ENCODE measurements around the gene SLC25A38. TPM values are rescaled to one million over a fixed set of nuclear protein-coding genes. Genes with fewer than 3 reads are reported as not detected.

SLC25A38 gene
- total and polyA plus RNA-seq, 8 donors: 14.2 to 29.4 (median 24.0) TPM

DNA sequence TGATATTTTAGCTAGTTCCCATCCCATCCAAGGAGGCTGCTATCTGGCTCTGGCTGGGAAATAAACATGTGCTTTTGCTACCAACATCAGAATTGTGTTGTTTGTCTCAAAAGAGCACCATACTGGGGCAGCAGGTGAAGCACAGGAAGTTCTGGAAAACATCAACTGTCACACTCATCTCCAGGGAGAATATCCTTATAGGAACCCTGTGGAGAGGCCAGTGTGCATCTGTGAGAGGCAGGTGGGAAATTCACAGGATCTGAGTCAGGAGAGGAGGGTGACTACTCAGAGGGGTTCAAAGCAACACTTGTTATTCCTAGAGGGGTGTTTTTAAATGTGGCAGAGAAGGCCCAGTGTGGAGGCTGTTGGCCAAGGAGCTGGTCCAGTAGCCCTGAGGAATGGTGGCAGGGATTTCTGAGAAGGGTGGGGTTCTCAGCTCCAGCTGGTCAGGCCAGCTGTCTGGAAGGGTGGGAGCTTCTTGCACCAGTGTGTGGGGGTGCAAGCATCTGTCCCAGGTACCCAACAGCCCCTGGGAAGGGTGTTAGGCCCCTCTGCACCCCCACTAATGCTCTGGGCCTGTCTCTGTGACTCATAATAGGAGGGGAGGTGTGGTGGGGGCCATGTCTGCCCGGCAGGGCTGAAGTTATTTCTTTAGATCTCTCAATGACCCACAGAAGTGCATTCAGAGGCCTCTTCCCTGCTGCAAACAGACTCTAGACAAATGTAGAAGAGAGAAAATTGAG lies 52.0 kb downstream of the SLC25A38 start:
- WGBS, 2 donors: 68 to 88% methylated on average over 1 of the region's 1 CpG
- no peak for FAIRE-seq
- Histone ChIP-seq H3K27me3 (no peaks in the 10 kb centered on the region), H3K9me3 (no peaks in the 10 kb centered on the region), H3K4me3 (no peak overlapping the region), H3K4me1 (no peaks in the 10 kb centered on the region), H3K27ac (no peak overlapping the region), H3K36me3 (no peaks in the 10 kb centered on the region)
- DNase-seq: peak in 1 of 6 donors; percentile 1
- TF ChIP-seq, protein P1, sequence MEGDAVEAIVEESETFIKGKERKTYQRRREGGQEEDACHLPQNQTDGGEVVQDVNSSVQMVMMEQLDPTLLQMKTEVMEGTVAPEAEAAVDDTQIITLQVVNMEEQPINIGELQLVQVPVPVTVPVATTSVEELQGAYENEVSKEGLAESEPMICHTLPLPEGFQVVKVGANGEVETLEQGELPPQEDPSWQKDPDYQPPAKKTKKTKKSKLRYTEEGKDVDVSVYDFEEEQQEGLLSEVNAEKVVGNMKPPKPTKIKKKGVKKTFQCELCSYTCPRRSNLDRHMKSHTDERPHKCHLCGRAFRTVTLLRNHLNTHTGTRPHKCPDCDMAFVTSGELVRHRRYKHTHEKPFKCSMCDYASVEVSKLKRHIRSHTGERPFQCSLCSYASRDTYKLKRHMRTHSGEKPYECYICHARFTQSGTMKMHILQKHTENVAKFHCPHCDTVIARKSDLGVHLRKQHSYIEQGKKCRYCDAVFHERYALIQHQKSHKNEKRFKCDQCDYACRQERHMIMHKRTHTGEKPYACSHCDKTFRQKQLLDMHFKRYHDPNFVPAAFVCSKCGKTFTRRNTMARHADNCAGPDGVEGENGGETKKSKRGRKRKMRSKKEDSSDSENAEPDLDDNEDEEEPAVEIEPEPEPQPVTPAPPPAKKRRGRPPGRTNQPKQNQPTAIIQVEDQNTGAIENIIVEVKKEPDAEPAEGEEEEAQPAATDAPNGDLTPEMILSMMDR (IDR thresholded peaks at IDR 0.05): no peak
- ATAC-seq: no peak
- intact Hi-C loops (cut with DNase I): no loop called here

DNA sequence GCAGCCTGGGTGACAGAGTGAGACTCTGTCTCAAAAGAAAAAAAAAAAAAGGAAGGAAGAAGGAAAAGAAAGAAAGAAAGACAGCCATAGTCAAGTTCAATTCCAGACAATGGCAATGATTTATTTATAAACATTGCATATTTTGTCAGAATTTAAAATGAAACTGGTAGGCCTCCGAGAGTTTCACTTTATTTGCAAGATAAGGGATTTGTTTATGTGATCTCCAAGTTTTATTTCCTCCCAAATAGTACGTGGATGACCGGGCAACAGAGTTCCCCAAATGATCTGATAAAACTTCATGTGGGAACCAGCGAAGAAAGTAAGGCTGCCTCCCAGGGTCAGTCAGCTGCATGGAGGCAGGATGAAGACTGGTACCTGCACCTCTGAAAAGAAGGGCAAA lies 55.7 kb downstream of the SLC25A38 start:
- Histone ChIP-seq H3K4me3 (no peak overlapping the region), H3K27me3 (no peaks in the 10 kb centered on the region), H3K27ac (no peak overlapping the region), H3K36me3 (no peaks in the 10 kb centered on the region), H3K4me1 (no peaks in the 10 kb centered on the region), H3K9me3 (no peaks in the 10 kb centered on the region)
- TF ChIP-seq, protein P1 (IDR thresholded peaks at IDR 0.05): no peak
- intact Hi-C loops (cut with DNase I): no loop called here
- no peak for ATAC-seq
- no peak for DNase-seq
- WGBS, 2 donors: 82 to 83% methylated on average over 4 of the region's 4 CpGs
- FAIRE-seq: no peak

DNA sequence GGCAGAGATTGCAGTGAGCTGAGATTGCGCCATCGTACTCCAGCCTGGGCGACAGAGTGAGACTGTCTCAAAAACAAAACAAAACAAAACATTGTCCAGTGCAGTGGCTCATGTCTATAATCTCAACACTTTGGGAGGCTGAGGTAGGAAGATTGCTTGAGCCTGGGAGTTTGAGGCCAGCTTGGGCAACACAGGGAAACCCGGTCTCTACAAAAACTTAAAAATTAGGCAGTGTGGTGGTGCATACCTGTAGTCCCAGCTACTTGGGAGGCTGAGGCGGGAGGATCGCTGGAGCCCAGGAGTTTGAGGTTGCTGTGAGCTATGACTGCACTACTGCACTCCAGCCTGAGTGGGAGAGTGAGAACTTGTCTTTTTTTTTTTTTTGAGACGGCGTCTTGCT lies 57.1 kb downstream of the SLC25A38 start:
- H3K4me1 ChIP-seq: no peaks in the 10 kb centered on the region
- no peak overlapping the region for H3K27ac ChIP-seq
- no peak overlapping the region for H3K4me3 ChIP-seq
- FAIRE-seq (no peak), DNase-seq (no peak), ATAC-seq (no peak)
- intact Hi-C loops (cut with DNase I): loop anchor here in 2 of 3 donors (10.0 kb wide), 2 partner anchors 54 to 64 kb away; no protein-coding TSS in a partner anchor
- no peaks in the 10 kb centered on the region for H3K27me3 ChIP-seq
- WGBS, 2 donors: 83% methylated on average over 8 of the region's 8 CpGs
- TF ChIP-seq, protein P1 (IDR thresholded peaks at IDR 0.05): no peak
- no peaks in the 10 kb centered on the region for H3K36me3 ChIP-seq
- no peaks in the 10 kb centered on the region for H3K9me3 ChIP-seq

DNA sequence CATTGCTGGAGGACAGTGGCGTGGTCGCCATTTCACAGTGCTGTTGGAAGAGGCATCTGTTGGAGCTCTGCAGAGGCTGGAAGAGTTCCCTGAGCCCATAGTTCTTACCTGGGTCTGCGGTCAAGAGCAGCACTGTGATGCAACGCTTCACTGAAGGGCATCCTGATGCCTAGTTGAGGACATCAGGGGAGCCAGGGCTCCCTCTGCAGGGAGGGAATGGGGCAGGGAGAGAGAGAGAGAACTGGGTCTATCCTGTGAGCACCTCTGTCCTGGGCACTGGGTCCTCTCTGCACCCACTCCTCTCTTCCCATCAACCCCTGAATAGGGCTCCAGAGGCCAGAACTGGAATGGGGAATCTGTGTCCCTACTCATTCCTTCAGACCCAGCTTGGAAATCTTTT lies 60.4 kb downstream of the SLC25A38 start:
- Histone ChIP-seq H3K27ac (no peak overlapping the region), H3K9me3 (no peaks in the 10 kb centered on the region), H3K36me3 (no peaks in the 10 kb centered on the region), H3K4me1 (peaks cover 0 to 3% (median 0%) of the 10 kb centered on the region in 3 donors), H3K4me3 (no peak overlapping the region), H3K27me3 (no peaks in the 10 kb centered on the region)
- FAIRE-seq (no peak), ATAC-seq (no peak), DNase-seq (no peak)
- 89 to 91% methylated on average over 4 of the region's 4 CpGs for WGBS, 2 donors
- intact Hi-C loops (cut with DNase I): loop anchor here in 2 of 3 donors (10.0 kb wide), 2 partner anchors 51 to 61 kb away; no protein-coding TSS in a partner anchor
- TF ChIP-seq, protein P1 (IDR thresholded peaks at IDR 0.05): no peak

DNA sequence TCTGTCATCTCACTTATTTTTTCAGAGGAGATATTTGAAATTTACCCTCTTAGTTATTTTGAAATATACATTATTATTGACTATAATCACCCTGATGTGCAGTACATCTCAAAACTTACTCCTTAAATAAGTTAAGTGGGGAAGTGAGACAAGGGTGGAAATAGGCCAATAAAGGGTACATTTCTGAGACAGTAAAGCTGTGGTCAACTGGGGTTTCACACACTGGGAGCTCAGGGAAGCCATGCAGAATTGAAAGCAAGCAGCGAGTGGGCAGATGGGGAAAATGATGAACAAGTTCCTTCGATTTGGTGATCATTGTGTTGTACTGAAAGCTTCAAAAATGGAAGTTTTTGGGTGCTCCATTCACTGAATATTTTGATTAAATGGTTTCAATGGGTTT lies 62.8 kb downstream of the SLC25A38 start:
- Histone ChIP-seq H3K36me3 (no peaks in the 10 kb centered on the region), H3K4me3 (no peak overlapping the region), H3K4me1 (peaks cover 0 to 3% (median 0%) of the 10 kb centered on the region in 3 donors), H3K9me3 (no peaks in the 10 kb centered on the region), H3K27ac (no peak overlapping the region), H3K27me3 (no peaks in the 10 kb centered on the region)
- FAIRE-seq: no peak
- WGBS, 2 donors: 57 to 72% methylated on average over 2 of the region's 2 CpGs
- intact Hi-C loops (cut with DNase I): loop anchor here in 2 of 3 donors (10.0 kb wide), 2 partner anchors 49 to 59 kb away; no protein-coding TSS in a partner anchor
- TF ChIP-seq, protein P1 (IDR thresholded peaks at IDR 0.05): no peak
- no peak for DNase-seq
- no peak for ATAC-seq

All from pancreas (tissue), 10 donors.